ENCODE measurements around the gene IL17B.

The IL17B gene

DNA sequence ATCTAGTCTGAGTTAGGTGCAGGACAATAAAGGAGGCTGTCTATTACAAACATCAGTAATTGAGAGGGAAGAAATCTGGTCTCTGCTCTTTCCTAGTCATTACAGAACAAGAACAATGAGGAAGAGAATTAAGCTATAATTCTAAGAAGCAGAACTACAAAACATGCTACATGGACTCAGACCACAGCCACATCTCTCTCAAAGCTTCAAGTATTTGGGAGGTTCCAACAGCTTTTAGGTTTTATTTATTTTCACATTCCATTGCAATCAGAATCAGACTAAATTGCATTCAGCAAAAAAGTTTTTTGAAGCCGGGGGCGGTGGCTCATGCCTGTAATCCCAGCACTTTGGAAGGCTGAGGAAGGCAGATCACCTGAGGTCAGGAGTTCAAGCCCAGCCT is 34.9 kb downstream of the IL17B start:
- peaks cover 30% of the 10 kb centered on the region for H3K4me1 ChIP-seq (ENCODE audit: control insufficient read depth, insufficient read depth, low read length, poor library complexity, severe bottlenecking)
- no peaks in the 10 kb centered on the region for H3K36me3 ChIP-seq (ENCODE audit: control insufficient read depth, insufficient read depth, low read length)
- H3K9me3 ChIP-seq (ENCODE audit: control insufficient read depth, low read length) = no peaks in the 10 kb centered on the region
- H3K27ac ChIP-seq (ENCODE audit: insufficient read depth, low read length, poor library complexity, severe bottlenecking) = peak overlapping the region; percentile 77
- H3K4me3 ChIP-seq (ENCODE audit: insufficient read depth, low read depth, low read length, poor library complexity, severe bottlenecking) = no peak overlapping the region
- no peaks in the 10 kb centered on the region for H3K27me3 ChIP-seq (replicated peaks; ENCODE audit: control insufficient read depth, insufficient read depth, low read length, poor library complexity, severe bottlenecking)
- DNase-seq = no peak

DNA sequence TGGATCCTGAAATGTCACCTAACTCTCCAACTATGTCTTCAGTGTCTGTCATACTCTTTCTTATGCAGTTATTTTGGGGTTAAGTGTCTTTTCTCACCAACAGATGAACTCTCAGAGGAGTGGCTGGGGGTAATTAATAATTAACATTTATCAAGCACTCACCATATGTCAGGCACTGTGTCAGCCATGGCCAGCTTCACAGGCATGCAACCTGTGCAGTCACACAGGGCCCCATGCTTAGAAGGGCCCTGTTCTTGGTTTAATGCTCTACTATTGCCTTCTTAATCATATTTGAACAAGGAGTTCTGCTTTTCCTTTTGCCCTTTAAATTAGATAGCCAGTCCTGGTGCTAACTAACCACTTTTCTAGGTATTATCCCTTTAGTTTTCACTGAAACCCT is 37.2 kb downstream of the IL17B start:
- no peak for DNase-seq
- Histone ChIP-seq H3K9me3 (ENCODE audit: control insufficient read depth, low read length) (no peaks in the 10 kb centered on the region), H3K27me3 (replicated peaks; ENCODE audit: control insufficient read depth, insufficient read depth, low read length, poor library complexity, severe bottlenecking) (no peaks in the 10 kb centered on the region), H3K4me1 (ENCODE audit: control insufficient read depth, insufficient read depth, low read length, poor library complexity, severe bottlenecking) (peaks cover 10% of the 10 kb centered on the region), H3K4me3 (ENCODE audit: insufficient read depth, low read depth, low read length, poor library complexity, severe bottlenecking) (no peak overlapping the region), H3K36me3 (ENCODE audit: control insufficient read depth, insufficient read depth, low read length) (no peaks in the 10 kb centered on the region), H3K27ac (ENCODE audit: insufficient read depth, low read length, poor library complexity, severe bottlenecking) (no peak overlapping the region)

DNA sequence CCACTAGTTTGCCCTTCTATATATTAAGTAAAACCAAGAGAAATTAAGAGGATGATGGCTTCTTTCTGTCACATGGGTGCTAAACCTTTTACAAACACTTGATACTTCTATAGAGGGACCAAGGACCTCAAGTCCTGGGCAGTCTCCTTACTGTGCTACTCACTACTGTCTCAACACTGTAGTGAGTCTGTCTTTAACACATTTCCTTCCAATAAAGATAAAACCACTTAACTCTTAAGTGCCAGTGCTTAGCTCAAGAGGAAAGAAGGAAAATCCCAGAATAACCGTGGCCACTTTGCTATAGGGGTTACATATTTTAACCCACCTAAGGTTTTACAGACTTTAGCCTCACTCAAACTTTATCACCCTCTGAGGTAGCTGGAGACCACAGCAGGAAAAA is 38.2 kb downstream of the IL17B start:
- Histone ChIP-seq H3K4me3 (ENCODE audit: insufficient read depth, low read depth, low read length, poor library complexity, severe bottlenecking) (no peak overlapping the region), H3K36me3 (ENCODE audit: control insufficient read depth, insufficient read depth, low read length) (no peaks in the 10 kb centered on the region), H3K9me3 (ENCODE audit: control insufficient read depth, low read length) (no peaks in the 10 kb centered on the region), H3K4me1 (ENCODE audit: control insufficient read depth, insufficient read depth, low read length, poor library complexity, severe bottlenecking) (peaks cover 9% of the 10 kb centered on the region), H3K27me3 (replicated peaks; ENCODE audit: control insufficient read depth, insufficient read depth, low read length, poor library complexity, severe bottlenecking) (no peaks in the 10 kb centered on the region), H3K27ac (ENCODE audit: insufficient read depth, low read length, poor library complexity, severe bottlenecking) (no peak overlapping the region)
- DNase-seq = no peak

DNA sequence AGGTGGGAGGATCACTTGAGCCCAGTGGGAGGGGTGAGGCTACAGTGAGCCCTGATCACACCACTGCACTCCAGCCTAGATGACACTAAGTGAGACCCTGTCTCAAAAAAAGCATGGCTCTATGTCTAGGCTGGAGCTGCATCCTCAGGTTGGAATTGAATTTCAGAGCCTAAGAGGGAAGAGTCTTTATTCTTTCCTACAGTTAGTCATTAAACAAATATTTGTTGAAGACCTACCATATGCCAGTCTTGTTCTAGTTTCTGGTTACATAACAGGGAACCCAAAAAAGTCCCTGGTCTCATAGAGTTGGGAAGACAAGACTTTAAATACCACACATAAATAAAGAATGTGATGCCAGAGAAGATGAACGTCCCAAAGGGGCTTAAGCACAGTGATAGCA is 40.7 kb downstream of the IL17B start:
- Histone ChIP-seq H3K4me1 (ENCODE audit: control insufficient read depth, insufficient read depth, low read length, poor library complexity, severe bottlenecking) (no peaks in the 10 kb centered on the region), H3K27me3 (replicated peaks; ENCODE audit: control insufficient read depth, insufficient read depth, low read length, poor library complexity, severe bottlenecking) (no peaks in the 10 kb centered on the region), H3K9me3 (ENCODE audit: control insufficient read depth, low read length) (no peaks in the 10 kb centered on the region), H3K27ac (ENCODE audit: insufficient read depth, low read length, poor library complexity, severe bottlenecking) (no peak overlapping the region), H3K36me3 (ENCODE audit: control insufficient read depth, insufficient read depth, low read length) (no peaks in the 10 kb centered on the region), H3K4me3 (ENCODE audit: insufficient read depth, low read depth, low read length, poor library complexity, severe bottlenecking) (no peak overlapping the region)
- DNase-seq = no peak

DNA sequence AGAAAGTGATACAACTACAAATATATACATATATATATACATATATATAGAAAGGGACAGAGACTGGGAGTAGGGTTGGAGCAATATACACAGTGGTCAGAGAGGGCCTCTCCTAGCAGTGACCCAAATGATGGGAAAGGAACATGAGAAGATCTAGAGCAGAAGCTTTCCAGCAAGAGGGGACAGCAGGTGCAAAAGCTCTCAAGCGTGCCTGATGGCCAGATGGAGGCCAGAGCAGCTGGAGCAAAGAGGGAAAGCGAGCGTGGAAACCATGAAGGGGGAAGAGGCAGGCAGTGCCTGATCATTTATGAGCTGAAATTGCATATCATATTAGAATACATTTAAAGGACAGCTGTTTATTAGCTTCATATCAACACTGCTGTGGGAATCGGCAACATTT is 41.4 kb downstream of the IL17B start:
- no peak for DNase-seq
- no peak overlapping the region for H3K4me3 ChIP-seq (ENCODE audit: insufficient read depth, low read depth, low read length, poor library complexity, severe bottlenecking)
- no peaks in the 10 kb centered on the region for H3K36me3 ChIP-seq (ENCODE audit: control insufficient read depth, insufficient read depth, low read length)
- H3K27me3 ChIP-seq (replicated peaks; ENCODE audit: control insufficient read depth, insufficient read depth, low read length, poor library complexity, severe bottlenecking) = no peaks in the 10 kb centered on the region
- H3K9me3 ChIP-seq (ENCODE audit: control insufficient read depth, low read length) = no peaks in the 10 kb centered on the region
- H3K27ac ChIP-seq (ENCODE audit: insufficient read depth, low read length, poor library complexity, severe bottlenecking) = no peak overlapping the region
- H3K4me1 ChIP-seq (ENCODE audit: control insufficient read depth, insufficient read depth, low read length, poor library complexity, severe bottlenecking) = no peaks in the 10 kb centered on the region

DNA sequence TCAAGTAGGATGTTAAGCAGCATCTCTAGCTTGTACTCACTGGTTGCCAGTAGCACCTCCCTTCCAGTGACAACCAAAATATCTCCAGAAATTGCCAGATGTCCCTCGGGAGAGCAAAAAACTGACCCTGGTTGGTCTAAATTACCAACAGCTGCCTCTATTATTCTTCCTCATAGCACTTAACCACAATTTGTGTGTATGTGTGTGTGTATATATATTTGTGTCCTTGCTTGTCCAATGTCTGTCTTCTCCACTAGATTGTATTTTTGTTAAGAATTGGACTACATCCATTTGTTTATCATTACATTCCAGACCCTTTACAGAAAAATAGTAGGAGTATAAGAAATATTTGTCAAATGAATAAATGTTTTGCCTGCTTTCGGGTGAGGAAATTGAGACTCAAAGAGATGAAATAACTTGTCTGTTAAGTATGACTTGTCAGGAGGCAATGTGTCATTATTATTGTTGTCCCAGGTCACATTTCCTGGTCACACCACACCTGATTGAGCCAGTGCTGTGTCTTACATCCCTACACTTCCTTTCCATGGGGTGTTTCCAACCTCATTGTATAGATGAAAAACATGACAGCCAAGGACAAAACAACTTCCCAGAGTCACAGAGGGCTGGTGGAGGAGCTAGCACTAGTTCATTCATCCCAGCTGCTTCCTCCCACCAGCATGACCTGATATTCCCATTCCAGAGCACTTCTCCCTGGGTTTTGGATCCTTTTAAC is 45.2 kb downstream of the IL17B start:
- no peaks in the 10 kb centered on the region for H3K36me3 ChIP-seq (ENCODE audit: control insufficient read depth, insufficient read depth, low read length)
- no peak overlapping the region for H3K27ac ChIP-seq (ENCODE audit: insufficient read depth, low read length, poor library complexity, severe bottlenecking)
- no peaks in the 10 kb centered on the region for H3K4me1 ChIP-seq (ENCODE audit: control insufficient read depth, insufficient read depth, low read length, poor library complexity, severe bottlenecking)
- H3K9me3 ChIP-seq (ENCODE audit: control insufficient read depth, low read length) = no peaks in the 10 kb centered on the region
- H3K4me3 ChIP-seq (ENCODE audit: insufficient read depth, low read depth, low read length, poor library complexity, severe bottlenecking) = no peak overlapping the region
- DNase-seq = no peak
- no peaks in the 10 kb centered on the region for H3K27me3 ChIP-seq (replicated peaks; ENCODE audit: control insufficient read depth, insufficient read depth, low read length, poor library complexity, severe bottlenecking)

DNA sequence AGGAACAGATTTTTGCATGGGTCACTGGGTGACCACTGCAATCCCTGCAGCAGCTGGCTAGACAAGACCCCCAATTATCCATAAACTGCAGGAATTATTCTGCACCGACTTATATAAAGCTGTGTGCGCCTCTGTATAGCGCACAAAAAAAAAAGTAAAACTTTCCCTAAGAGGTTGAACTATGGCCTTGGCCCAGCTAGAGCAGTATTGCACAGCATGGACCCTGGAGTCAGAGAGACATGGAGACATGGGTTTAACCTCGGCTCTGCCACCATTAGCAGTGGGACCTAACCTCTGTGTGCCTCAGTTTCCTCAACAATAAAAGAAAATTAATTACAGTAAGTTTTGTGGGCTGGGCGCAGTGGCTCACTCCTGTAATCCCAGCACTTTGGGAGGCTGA is 50.9 kb downstream of the IL17B start:
- no peak for DNase-seq
- no peaks in the 10 kb centered on the region for H3K9me3 ChIP-seq (ENCODE audit: control insufficient read depth, low read length)
- H3K4me3 ChIP-seq (ENCODE audit: insufficient read depth, low read depth, low read length, poor library complexity, severe bottlenecking) = no peak overlapping the region
- H3K27me3 ChIP-seq (replicated peaks; ENCODE audit: control insufficient read depth, insufficient read depth, low read length, poor library complexity, severe bottlenecking) = no peaks in the 10 kb centered on the region
- H3K36me3 ChIP-seq (ENCODE audit: control insufficient read depth, insufficient read depth, low read length) = no peaks in the 10 kb centered on the region
- no peak overlapping the region for H3K27ac ChIP-seq (ENCODE audit: insufficient read depth, low read length, poor library complexity, severe bottlenecking)
- no peaks in the 10 kb centered on the region for H3K4me1 ChIP-seq (ENCODE audit: control insufficient read depth, insufficient read depth, low read length, poor library complexity, severe bottlenecking)

DNA sequence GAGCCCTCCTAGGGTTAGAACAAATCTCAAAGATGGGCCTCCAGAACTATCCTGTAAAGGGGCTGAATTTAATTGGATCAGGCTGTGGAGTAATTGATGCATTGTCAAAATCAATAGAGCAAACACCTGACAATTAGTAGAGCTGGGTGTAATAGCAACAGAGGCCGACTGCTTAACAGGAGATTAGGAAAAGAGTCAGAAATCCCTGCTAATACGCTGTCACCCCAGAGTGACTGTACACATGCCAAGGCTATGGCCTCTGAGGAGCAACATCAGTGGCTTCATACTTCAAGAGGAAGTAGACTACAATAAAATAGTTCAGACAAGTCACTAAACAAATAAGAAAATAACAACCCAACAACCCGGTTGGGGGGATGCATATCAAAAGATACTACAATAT is 52.5 kb downstream of the IL17B start:
- no peak overlapping the region for H3K27ac ChIP-seq (ENCODE audit: insufficient read depth, low read length, poor library complexity, severe bottlenecking)
- H3K9me3 ChIP-seq (ENCODE audit: control insufficient read depth, low read length) = no peaks in the 10 kb centered on the region
- no peak overlapping the region for H3K4me3 ChIP-seq (ENCODE audit: insufficient read depth, low read depth, low read length, poor library complexity, severe bottlenecking)
- H3K36me3 ChIP-seq (ENCODE audit: control insufficient read depth, insufficient read depth, low read length) = no peaks in the 10 kb centered on the region
- no peaks in the 10 kb centered on the region for H3K4me1 ChIP-seq (ENCODE audit: control insufficient read depth, insufficient read depth, low read length, poor library complexity, severe bottlenecking)
- H3K27me3 ChIP-seq (replicated peaks; ENCODE audit: control insufficient read depth, insufficient read depth, low read length, poor library complexity, severe bottlenecking) = no peaks in the 10 kb centered on the region
- no peak for DNase-seq

DNA sequence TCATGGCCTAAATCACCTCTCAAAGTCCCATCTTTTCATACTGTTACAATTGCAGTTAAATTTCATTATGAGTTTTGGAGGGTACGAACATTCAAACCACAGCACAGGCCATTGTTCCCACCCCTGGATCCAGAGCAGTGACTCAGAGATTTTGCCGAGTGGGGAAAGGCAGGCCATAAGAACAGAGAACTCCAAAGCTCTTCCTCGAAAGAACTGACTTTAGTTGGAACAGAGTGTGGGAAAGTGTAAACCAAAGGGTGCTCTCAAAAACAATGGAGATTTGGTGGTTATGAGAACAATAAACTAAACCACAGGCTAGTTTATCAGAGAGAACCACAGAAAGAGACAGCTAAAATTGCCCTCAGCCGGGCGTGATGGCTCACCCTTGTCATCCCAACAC is 53.2 kb downstream of the IL17B start:
- Histone ChIP-seq H3K36me3 (ENCODE audit: control insufficient read depth, insufficient read depth, low read length) (no peaks in the 10 kb centered on the region), H3K4me1 (ENCODE audit: control insufficient read depth, insufficient read depth, low read length, poor library complexity, severe bottlenecking) (no peaks in the 10 kb centered on the region), H3K9me3 (ENCODE audit: control insufficient read depth, low read length) (no peaks in the 10 kb centered on the region), H3K27ac (ENCODE audit: insufficient read depth, low read length, poor library complexity, severe bottlenecking) (no peak overlapping the region), H3K4me3 (ENCODE audit: insufficient read depth, low read depth, low read length, poor library complexity, severe bottlenecking) (no peak overlapping the region), H3K27me3 (replicated peaks; ENCODE audit: control insufficient read depth, insufficient read depth, low read length, poor library complexity, severe bottlenecking) (no peaks in the 10 kb centered on the region)
- DNase-seq = no peak

DNA sequence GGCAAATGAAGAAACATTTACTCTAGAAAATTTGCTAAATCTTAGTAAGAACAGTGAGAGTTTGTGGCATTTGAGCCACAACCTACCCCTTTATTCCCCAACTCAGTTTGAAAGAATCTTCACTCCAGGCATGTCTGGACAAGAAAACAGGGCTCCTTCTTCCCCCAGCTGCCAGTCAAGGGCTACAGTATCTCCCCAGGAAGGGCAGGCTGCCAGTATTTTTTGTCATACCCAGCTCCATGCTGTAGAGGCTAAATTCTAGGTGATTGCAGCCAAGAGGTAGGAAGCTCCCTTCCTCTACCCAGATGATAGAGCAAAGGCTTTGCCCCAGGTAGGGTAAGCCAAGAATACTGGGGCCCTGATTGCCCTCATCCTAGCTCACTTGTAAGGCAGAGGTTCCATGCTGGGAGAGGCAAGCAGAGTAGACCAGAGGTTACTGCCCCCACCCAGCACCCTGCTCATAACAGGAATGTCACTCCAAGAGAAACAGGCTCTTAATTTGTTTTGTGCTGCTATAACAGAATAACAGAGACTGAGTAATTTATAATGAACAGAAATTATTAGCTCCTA is 53.8 kb downstream of the IL17B start:
- Histone ChIP-seq H3K4me3 (ENCODE audit: insufficient read depth, low read depth, low read length, poor library complexity, severe bottlenecking) (no peak overlapping the region), H3K36me3 (ENCODE audit: control insufficient read depth, insufficient read depth, low read length) (no peaks in the 10 kb centered on the region), H3K9me3 (ENCODE audit: control insufficient read depth, low read length) (no peaks in the 10 kb centered on the region), H3K27ac (ENCODE audit: insufficient read depth, low read length, poor library complexity, severe bottlenecking) (no peak overlapping the region), H3K4me1 (ENCODE audit: control insufficient read depth, insufficient read depth, low read length, poor library complexity, severe bottlenecking) (no peaks in the 10 kb centered on the region), H3K27me3 (replicated peaks; ENCODE audit: control insufficient read depth, insufficient read depth, low read length, poor library complexity, severe bottlenecking) (no peaks in the 10 kb centered on the region)
- no peak for DNase-seq

All from effector memory CD4-positive, alpha-beta T cell (primary cell).